H9 (cell line): ENCODE data around the gene SUPT3H. TPM values are rescaled to one million over a fixed set of nuclear protein-coding genes. Genes with fewer than 3 reads are reported as not detected.

Experiments used
- DNase-seq: peaks from one replicate; pipeline ENCODE4 v3.0.0-alpha.2; 2017
- H2AFZ ChIP-seq: one replicate; pipeline ENCODE4 v1.6.1; 2013; ENCODE audit warnings: mild to moderate bottlenecking, low read length, control low read depth, moderate library complexity
- H2AK5ac ChIP-seq: 2 replicates; pipeline ENCODE4 v1.6.1; 2013; ENCODE audit warnings: low read length, control low read depth, mixed read lengths; ENCODE audit not compliant: insufficient read length
- H2BK120ac ChIP-seq: one replicate; pipeline ENCODE4 v1.6.1; 2013; ENCODE audit warnings: low read depth, mild to moderate bottlenecking, low read length, control low read depth, inconsistent platforms; ENCODE audit not compliant: poor library complexity, severe bottlenecking
- H2BK12ac ChIP-seq: 2 replicates; pipeline ENCODE4 v1.6.1; 2013; ENCODE audit warnings: low read length, control low read depth, mixed read lengths, low read depth; ENCODE audit not compliant: insufficient read length
- H2BK15ac ChIP-seq: 2 replicates; pipeline ENCODE4 v1.6.1; 2013; ENCODE audit warnings: low read depth, low read length, control low read depth
- H2BK20ac ChIP-seq: one replicate; pipeline ENCODE4 v1.6.1; 2013; ENCODE audit warnings: low read depth, mild to moderate bottlenecking, low read length, control low read depth, inconsistent platforms; ENCODE audit not compliant: poor library complexity, severe bottlenecking
- H2BK5ac ChIP-seq: 2 replicates; pipeline ENCODE4 v1.6.1; 2013; ENCODE audit warnings: low read length, control low read depth, mixed read lengths; ENCODE audit not compliant: insufficient read length
- H3K14ac ChIP-seq: 2 replicates; pipeline ENCODE4 v1.6.1; 2013; ENCODE audit warnings: low read length, control low read depth; ENCODE audit not compliant: insufficient read depth
- H3K18ac ChIP-seq: 2 replicates; pipeline ENCODE4 v1.6.1; 2013; ENCODE audit warnings: low read depth, mild to moderate bottlenecking, mixed read lengths, low read length, control low read depth; ENCODE audit not compliant: insufficient read length
- H3K23ac ChIP-seq: 2 replicates; pipeline ENCODE4 v1.6.1; 2013; ENCODE audit warnings: low read length, control low read depth, mixed read lengths, low read depth; ENCODE audit not compliant: insufficient read length
- H3K23me2 ChIP-seq: 2 replicates; pipeline ENCODE4 v1.6.1; 2013; ENCODE audit warnings: low read depth, mild to moderate bottlenecking, mixed read lengths, low read length, control low read depth; ENCODE audit not compliant: insufficient read length, poor library complexity, severe bottlenecking
- H3K27ac ChIP-seq: 2 replicates; pipeline ENCODE4 v1.5.1; 2013; ENCODE audit warnings: low read length, control low read depth, mixed read lengths, low read depth; ENCODE audit not compliant: insufficient read length
- H3K27me3 ChIP-seq: 2 replicates; pipeline ENCODE4 v1.6.1; 2013; ENCODE audit warnings: low read length, control low read depth, inconsistent platforms; ENCODE audit not compliant: insufficient read depth
- H3K4ac ChIP-seq: 2 replicates; pipeline ENCODE4 v1.6.1; 2013; ENCODE audit warnings: low read depth, mild to moderate bottlenecking, control low read depth, inconsistent platforms, low read length, moderate library complexity
- H3K4me1 ChIP-seq: 2 replicates; pipeline ENCODE4 v1.6.1; 2013; ENCODE audit warnings: low read length, control low read depth, inconsistent platforms; ENCODE audit not compliant: insufficient read depth
- H3K4me2 ChIP-seq: 2 replicates; pipeline ENCODE4 v1.6.1; 2013; ENCODE audit warnings: low read length, control low read depth, mixed read lengths; ENCODE audit not compliant: insufficient read length, insufficient read depth
- H3K56ac ChIP-seq: 2 replicates; pipeline ENCODE4 v1.6.1; 2013; ENCODE audit warnings: low read depth, mild to moderate bottlenecking, mixed read lengths, low read length, control low read depth; ENCODE audit not compliant: insufficient read length
- H3K79me1 ChIP-seq: 2 replicates; pipeline ENCODE4 v1.6.1; 2013; ENCODE audit warnings: low read depth, mild to moderate bottlenecking, moderate library complexity, low read length, control low read depth, inconsistent platforms; ENCODE audit not compliant: insufficient read depth, poor library complexity, severe bottlenecking
- H3K79me2 ChIP-seq: 2 replicates; pipeline ENCODE4 v1.6.1; 2013; ENCODE audit warnings: low read length, control low read depth, inconsistent platforms; ENCODE audit not compliant: insufficient read depth
- H3K9ac ChIP-seq: 2 replicates; pipeline ENCODE4 v1.6.1; 2013; ENCODE audit warnings: low read length, control low read depth, mixed read lengths; ENCODE audit not compliant: insufficient read length; ENCODE audit errors: extremely low read depth
- H3K9me3 ChIP-seq: one replicate; pipeline ENCODE4 v1.6.1; 2013; ENCODE audit warnings: low read depth, low read length, inconsistent platforms; ENCODE audit not compliant: control insufficient read depth
- H3T11ph ChIP-seq: one replicate; pipeline ENCODE4 v1.6.1; 2013; ENCODE audit warnings: mild to moderate bottlenecking, low read length, control low read depth, inconsistent platforms
- H4K20me1 ChIP-seq: one replicate; pipeline ENCODE4 v1.6.1; 2013; ENCODE audit not compliant: control insufficient read depth, insufficient read length, insufficient read depth
- H4K5ac ChIP-seq: 2 replicates; pipeline ENCODE4 v1.6.1; 2013; ENCODE audit warnings: low read depth, mild to moderate bottlenecking, mixed read lengths, low read length, control low read depth; ENCODE audit not compliant: insufficient read length
- H4K8ac ChIP-seq: replicated peaks from 2 replicates; pipeline ENCODE4 v1.6.1; 2013; ENCODE audit warnings: low read length, control low read depth, mixed read lengths, low read depth; ENCODE audit not compliant: insufficient read length
- H4K91ac ChIP-seq: 2 replicates; pipeline ENCODE4 v1.6.1; 2013; ENCODE audit warnings: low read depth, mild to moderate bottlenecking, moderate library complexity, mixed read lengths, low read length, control low read depth; ENCODE audit not compliant: insufficient read length
- H3K27ac Mint-ChIP-seq, 3 experiments: 2 replicates in 2 of 3; 3 replicates in 1 of 3; pipeline ENCODE4 v1.8.0; 2020 to 2021; ENCODE audit warnings: mixed read lengths in 3 of 3, mild to moderate bottlenecking in 1 of 3, moderate library complexity in 1 of 3
- H3K27me3 Mint-ChIP-seq: 2 replicates; pipeline ENCODE4 v1.8.0; 2021; ENCODE audit warnings: low read depth, mild to moderate bottlenecking, moderate library complexity, mixed read lengths
- H3K36me3 Mint-ChIP-seq, 3 experiments: 2 replicates in 2 of 3; 3 replicates in 1 of 3; pipeline ENCODE4 v1.8.0; 2020 to 2021; ENCODE audit warnings: low read depth in 3 of 3, mixed read lengths in 3 of 3; ENCODE audit not compliant: insufficient read depth in 1 of 3
- H3K4me1 Mint-ChIP-seq, 2 experiments: 2 replicates each; pipeline ENCODE4 v1.8.0; 2020; ENCODE audit warnings: mixed read lengths in 2 of 2
- H3K4me3 Mint-ChIP-seq, 2 experiments: 2 replicates in 1 of 2; 3 replicates in 1 of 2; pipeline ENCODE4 v1.8.0; 2020 to 2021; ENCODE audit warnings: mild to moderate bottlenecking in 2 of 2, mixed read lengths in 2 of 2, moderate library complexity in 1 of 2
- H3K9me3 Mint-ChIP-seq, 2 experiments: 2 replicates in 1 of 2; 3 replicates in 1 of 2; pipeline ENCODE4 v1.8.0; 2020; ENCODE audit warnings: mild to moderate bottlenecking in 2 of 2, mixed read lengths in 2 of 2, moderate library complexity in 1 of 2
- WGBS: extraction: QIAGEN DNeasy Blood & Tissue Kit; methylation state at CpG from one replicate; pipeline ENCODE4 v1.1.7; 2013; ENCODE audit warnings: missing lambda C conversion rate, low lambda C conversion rate, mixed read lengths; ENCODE audit not compliant: insufficient read length; ENCODE audit errors: extremely low coverage; 5-methylcytosine and 5-hydroxymethylcytosine counted together
- total RNA-seq: library from RNA; stranded (reverse); gene quantifications from 2 replicates; pipeline ENCODE4 v1.2.1, GENCODE V29; 2021
- TF ChIP-seq, protein P1 (sequence below): fragments of 200-600 bp; sonication (generic); conservative IDR thresholded peaks from 3 replicates; pipeline ENCODE4 v1.8.0; 2021; ENCODE audit warnings: antibody characterized with exemption, mild to moderate bottlenecking

SUPT3H gene
- total RNA-seq, 1 experiment from 2014 or later: 22.5 TPM

DNA sequence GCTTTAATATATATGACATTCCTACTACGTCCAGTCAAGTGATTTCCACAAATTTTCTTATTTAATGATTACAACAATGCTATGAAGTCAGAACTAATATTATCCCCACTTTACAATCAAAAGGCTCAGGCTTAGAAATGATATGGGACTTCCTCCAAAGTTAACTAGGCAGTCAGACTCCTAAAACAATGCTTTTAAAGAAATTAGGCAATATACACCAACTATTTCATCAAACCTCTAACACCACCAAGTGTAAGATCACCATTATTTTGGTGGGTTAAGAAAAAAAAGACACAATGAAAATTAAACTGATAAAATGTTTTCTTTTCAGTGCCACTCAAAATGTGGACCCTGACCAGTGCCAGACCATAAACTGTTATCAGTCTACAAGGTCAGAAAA is 305.7 kb downstream of the SUPT3H start:
- no peak overlapping the region for H3K27ac ChIP-seq
- no peak overlapping the region for H4K5ac ChIP-seq
- H3K27ac Mint-ChIP-seq: no peak overlapping the region
- no peaks in the 10 kb centered on the region for H3K23me2 ChIP-seq
- H3K56ac ChIP-seq: no peak overlapping the region
- no peak overlapping the region for H2BK20ac ChIP-seq
- H2BK5ac ChIP-seq: no peak overlapping the region
- H3K4me2 ChIP-seq: no peak overlapping the region
- H3K9me3 Mint-ChIP-seq: no peaks in the 10 kb centered on the region; a peak in 1 of 5 replicates
- no peaks in the 10 kb centered on the region for H3K27me3 Mint-ChIP-seq
- no peak overlapping the region for H3K23ac ChIP-seq
- no peak overlapping the region for H2BK120ac ChIP-seq
- no peak overlapping the region for H3K9ac ChIP-seq
- no peaks in the 10 kb centered on the region for H3K4me1 ChIP-seq
- H3K14ac ChIP-seq: no peak overlapping the region
- no peak overlapping the region for H3T11ph ChIP-seq
- DNase-seq: no peak
- no peaks in the 10 kb centered on the region for H3K79me2 ChIP-seq
- TF ChIP-seq, protein P1, sequence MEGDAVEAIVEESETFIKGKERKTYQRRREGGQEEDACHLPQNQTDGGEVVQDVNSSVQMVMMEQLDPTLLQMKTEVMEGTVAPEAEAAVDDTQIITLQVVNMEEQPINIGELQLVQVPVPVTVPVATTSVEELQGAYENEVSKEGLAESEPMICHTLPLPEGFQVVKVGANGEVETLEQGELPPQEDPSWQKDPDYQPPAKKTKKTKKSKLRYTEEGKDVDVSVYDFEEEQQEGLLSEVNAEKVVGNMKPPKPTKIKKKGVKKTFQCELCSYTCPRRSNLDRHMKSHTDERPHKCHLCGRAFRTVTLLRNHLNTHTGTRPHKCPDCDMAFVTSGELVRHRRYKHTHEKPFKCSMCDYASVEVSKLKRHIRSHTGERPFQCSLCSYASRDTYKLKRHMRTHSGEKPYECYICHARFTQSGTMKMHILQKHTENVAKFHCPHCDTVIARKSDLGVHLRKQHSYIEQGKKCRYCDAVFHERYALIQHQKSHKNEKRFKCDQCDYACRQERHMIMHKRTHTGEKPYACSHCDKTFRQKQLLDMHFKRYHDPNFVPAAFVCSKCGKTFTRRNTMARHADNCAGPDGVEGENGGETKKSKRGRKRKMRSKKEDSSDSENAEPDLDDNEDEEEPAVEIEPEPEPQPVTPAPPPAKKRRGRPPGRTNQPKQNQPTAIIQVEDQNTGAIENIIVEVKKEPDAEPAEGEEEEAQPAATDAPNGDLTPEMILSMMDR: no peak
- no peak overlapping the region for H4K8ac ChIP-seq
- H3K36me3 Mint-ChIP-seq: peaks cover 0 to 2% (median 0%) of the 10 kb centered on the region in 3 experiments; a peak in 1 of 7 replicates
- no peak overlapping the region for H2AK5ac ChIP-seq
- no peaks in the 10 kb centered on the region for H3K79me1 ChIP-seq
- H2BK12ac ChIP-seq: no peak overlapping the region
- no peaks in the 10 kb centered on the region for H3K27me3 ChIP-seq
- H3K4ac ChIP-seq: no peak overlapping the region
- no peak overlapping the region for H2BK15ac ChIP-seq
- H4K91ac ChIP-seq: no peak overlapping the region
- H3K4me3 Mint-ChIP-seq: no peak overlapping the region
- no peak overlapping the region for H2AFZ ChIP-seq
- no CpG with 5 or more reads among the region's 1 CpG for WGBS
- H3K18ac ChIP-seq: no peak overlapping the region
- peaks cover 11% of the 10 kb centered on the region in 2 experiments for H3K4me1 Mint-ChIP-seq
- no peaks in the 10 kb centered on the region for H4K20me1 ChIP-seq
- no peaks in the 10 kb centered on the region for H3K9me3 ChIP-seq
